ENCODE data around the gene NTRK3.

NTRK3 gene

DNA sequence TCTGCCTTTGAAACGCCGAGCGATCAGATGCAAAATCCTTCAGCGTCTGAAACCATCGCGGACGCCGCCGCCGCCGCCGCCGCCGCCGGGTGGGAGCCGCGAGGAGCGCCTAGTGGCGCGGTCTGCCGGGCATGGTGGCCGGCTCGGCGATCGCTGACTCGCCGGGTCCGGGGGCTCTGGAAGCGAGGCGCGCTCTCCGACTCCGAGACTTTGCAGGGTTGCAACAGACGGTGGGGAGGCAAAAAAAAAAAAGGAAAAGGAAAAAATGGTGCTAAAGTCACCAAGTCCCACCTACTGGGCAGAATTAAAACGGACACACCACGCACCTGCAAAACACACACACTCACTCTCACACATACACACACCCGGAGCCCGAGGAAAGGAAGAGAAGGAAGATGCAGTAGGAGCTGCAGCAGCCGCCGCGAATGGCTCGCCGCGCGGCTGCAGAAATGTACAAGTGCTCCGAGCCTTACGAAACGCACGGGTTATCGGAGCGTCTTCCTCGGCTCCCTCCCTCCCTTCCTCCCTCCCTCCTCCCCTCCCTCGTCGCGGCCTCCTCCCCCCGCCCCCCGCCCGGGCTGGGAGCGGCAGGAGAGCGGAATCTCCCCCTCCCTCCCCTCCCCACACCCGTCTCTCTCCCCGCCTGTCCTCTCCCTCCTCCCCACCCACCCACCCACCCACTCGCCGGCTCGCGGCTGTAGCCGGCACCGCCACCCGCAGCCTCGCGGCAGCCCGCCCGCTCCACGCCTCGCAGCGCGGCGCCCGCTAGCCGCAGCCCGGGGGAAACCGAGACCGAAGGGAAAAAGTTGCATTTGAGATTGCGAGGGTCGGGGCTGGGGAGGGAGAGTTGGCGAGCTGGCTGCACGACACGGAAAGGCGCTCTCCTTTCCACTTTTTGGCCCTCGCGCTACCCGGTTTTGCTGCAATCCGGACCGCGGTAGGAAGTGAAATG is at the start of gene NTRK3:
Gene NTRK3 (minus strand): TSS at position 461 of the 952 bp plus-strand sequence. CDS start 586 bp downstream, outside the sequence.
- H3K4me3 ChIP-seq (ENCODE audit: low read length): peak within 1 kb of the TSS; percentile 38
- TF ChIP-seq ZNF274 (IDR thresholded peaks at IDR 0.05; ENCODE audit: low read depth, low read length): no peak

DNA sequence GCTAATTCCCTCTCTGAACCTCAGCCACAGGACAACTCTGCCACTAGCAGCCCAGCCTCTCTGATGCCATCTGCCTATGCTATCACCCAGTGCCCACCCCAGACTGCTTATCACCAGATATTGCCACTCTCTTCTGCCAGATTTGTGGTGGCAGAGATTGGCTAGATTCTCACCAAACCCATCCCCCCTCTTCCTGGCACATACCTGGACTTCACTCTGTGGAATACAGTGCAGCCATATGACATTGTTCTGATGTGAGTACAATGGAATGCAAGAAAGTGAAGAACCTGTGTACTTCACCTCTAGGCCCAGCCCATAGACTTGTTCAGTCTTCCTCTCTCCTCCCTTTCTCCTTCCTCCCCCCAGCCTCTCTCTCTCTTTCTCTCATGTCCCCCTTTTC is 46.9 kb upstream of the NTRK3 start:
- H3K4me3 ChIP-seq (ENCODE audit: low read length): no peak overlapping the region
- no peak for TF ChIP-seq ZNF274 (IDR thresholded peaks at IDR 0.05; ENCODE audit: low read depth, low read length)

GRCh38 chr15:88302373-88302772 is 45.8 kb upstream of the NTRK3 start:
- TF ChIP-seq ZNF274 (IDR thresholded peaks at IDR 0.05; ENCODE audit: low read depth, low read length): no peak
- no peak overlapping the region for H3K4me3 ChIP-seq (ENCODE audit: low read length)

GRCh38 chr15:88301311-88301710 is 44.8 kb upstream of the NTRK3 start:
- H3K4me3 ChIP-seq (ENCODE audit: low read length): no peak overlapping the region
- TF ChIP-seq ZNF274 (IDR thresholded peaks at IDR 0.05; ENCODE audit: low read depth, low read length): no peak

DNA sequence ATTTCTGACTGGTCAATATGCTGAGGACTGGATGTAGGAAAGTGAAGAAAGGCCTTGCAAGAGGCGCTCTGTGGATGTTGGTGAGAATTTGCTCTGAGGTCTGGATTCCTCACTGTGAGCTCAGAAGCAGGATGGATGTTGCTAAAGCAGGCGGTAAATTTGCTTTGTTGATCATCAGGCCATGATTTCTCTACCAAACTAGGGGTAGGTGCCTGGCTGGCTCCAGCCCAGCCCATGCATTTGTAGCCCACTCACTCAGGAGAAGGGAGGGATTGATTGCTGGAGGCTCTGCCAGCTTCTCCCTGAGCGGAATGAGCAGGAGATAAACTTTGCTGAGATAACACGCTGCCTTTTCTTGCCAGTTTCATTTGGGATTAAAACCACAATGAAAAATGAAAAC is 44.3 kb upstream of the NTRK3 start:
- no peak for TF ChIP-seq ZNF274 (IDR thresholded peaks at IDR 0.05; ENCODE audit: low read depth, low read length)
- no peak overlapping the region for H3K4me3 ChIP-seq (ENCODE audit: low read length)

GRCh38 chr15:88300089-88300488 is 43.5 kb upstream of the NTRK3 start:
- no peak overlapping the region for H3K4me3 ChIP-seq (ENCODE audit: low read length)
- no peak for TF ChIP-seq ZNF274 (IDR thresholded peaks at IDR 0.05; ENCODE audit: low read depth, low read length)

DNA sequence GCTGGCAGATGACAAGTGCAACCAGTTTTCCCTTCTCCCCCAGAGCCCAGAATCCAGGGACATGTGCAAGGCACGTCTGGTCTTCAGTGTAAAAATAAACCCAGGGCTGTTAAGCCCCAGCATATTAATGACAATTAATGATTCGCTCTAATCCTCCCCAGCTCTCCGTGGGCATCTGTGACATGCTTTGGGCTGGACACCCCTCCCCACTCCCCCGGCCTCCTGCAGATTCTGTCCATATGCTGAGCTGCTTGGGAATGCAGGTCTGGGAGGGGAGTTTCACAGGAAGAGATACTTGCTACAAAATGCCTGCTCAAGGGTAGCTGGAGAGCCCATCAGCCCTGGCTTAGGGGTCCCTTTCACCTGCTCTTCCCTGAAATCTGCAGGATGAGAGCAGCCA is 43.0 kb upstream of the NTRK3 start:
- no peak overlapping the region for H3K4me3 ChIP-seq (ENCODE audit: low read length)
- TF ChIP-seq ZNF274 (IDR thresholded peaks at IDR 0.05; ENCODE audit: low read depth, low read length): no peak

DNA sequence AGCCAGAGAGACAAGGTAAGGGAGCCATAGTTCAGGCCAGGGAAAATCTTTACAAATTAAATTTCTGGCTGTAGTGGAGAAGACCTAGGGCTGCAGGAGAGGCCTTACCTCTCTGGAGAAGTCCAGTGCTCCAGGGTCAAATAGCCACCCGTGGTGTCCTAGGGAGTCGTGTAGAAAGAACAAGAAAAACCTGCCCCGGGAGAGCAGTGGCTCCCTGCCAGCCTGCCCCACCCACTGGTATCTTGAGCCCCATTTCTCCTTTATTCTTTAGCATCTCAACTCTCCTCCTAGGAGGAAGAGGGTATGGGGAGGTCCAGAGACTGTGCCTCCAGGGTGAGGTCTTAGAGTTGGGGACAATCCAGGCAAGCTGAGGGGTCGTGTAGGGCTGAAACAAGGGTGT is 32.1 kb upstream of the NTRK3 start:
- no peak overlapping the region for H3K4me3 ChIP-seq (ENCODE audit: low read length)
- TF ChIP-seq ZNF274 (IDR thresholded peaks at IDR 0.05; ENCODE audit: low read depth, low read length): no peak

DNA sequence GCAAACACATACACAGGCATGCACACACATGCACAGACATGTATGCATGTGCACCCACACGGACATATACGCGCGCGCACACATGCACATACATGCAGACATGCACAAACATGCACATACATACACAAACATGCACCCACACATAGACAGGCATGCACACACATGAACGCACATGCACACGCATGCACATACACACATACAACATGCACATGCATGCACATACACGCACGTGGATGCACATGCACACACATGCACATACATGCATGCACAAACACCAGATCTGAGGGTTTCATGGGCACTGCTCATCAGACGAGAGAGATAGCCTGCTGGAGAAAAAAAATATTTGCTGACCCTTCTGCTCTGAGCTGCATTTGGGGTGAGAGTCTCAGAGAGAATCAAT is 31.7 kb upstream of the NTRK3 start:
- no peak for TF ChIP-seq ZNF274 (IDR thresholded peaks at IDR 0.05; ENCODE audit: low read depth, low read length)

DNA sequence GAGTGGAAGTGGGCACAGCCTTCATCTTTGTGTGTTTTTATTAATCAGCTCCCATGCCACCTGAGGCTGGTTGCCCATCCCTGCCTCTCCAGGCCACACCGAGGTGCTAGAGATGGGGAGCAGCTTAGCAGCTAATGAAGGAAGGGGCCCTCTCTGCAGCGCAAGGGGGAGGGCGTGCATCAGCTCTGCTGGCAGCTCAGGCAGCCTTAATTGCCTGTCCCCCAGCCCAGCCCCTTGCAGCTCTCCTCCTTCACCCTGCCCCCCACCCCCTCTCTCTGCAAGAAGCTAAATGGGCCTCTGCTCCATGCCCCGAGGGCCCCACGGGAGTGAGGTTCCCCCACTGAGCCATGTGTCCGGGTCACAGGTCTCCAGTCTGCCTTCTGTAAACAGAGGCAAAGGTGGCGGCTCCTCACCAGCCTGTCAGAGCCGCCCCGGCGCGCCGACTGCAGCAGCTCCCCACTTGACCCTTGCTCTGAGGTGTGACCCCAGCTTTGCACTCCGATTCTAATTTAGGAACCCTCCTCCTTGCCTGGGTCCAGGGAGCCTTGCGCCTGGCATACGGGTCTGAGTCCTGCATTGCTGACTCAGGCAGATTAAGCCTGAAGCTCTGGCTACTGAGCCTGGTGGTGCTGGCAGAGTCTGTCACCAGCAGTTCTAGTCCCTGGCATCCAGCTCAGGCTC is 27.9 kb upstream of the NTRK3 start:
- H3K4me3 ChIP-seq (ENCODE audit: low read length): no peak overlapping the region
- TF ChIP-seq ZNF274 (IDR thresholded peaks at IDR 0.05; ENCODE audit: low read depth, low read length): no peak

More for the DNA sequence above, 31.7 kb upstream of the NTRK3 start:
- no peak overlapping the region for H3K4me3 ChIP-seq (ENCODE audit: low read length)

DNA sequence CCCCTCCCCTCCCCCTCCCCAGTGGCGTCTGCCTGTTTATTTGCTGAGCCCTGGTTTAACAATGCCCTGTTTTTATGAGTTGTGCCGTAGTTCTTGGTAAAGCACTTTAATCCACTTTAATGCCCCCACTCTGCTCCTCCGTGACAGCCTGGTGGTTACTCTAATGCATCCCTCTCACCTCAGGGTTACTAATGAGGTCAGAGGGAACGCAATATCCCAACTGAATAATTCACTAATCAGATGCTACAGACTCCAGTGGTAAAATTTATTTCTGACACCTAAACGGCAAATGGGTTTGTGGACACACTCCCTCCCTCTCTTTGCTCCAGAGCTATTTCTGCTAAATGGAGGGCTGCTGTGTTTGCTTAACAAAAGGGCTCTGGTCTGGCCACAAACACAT is 26.1 kb upstream of the NTRK3 start:
- no peak for TF ChIP-seq ZNF274 (IDR thresholded peaks at IDR 0.05; ENCODE audit: low read depth, low read length)
- no peak overlapping the region for H3K4me3 ChIP-seq (ENCODE audit: low read length)

DNA sequence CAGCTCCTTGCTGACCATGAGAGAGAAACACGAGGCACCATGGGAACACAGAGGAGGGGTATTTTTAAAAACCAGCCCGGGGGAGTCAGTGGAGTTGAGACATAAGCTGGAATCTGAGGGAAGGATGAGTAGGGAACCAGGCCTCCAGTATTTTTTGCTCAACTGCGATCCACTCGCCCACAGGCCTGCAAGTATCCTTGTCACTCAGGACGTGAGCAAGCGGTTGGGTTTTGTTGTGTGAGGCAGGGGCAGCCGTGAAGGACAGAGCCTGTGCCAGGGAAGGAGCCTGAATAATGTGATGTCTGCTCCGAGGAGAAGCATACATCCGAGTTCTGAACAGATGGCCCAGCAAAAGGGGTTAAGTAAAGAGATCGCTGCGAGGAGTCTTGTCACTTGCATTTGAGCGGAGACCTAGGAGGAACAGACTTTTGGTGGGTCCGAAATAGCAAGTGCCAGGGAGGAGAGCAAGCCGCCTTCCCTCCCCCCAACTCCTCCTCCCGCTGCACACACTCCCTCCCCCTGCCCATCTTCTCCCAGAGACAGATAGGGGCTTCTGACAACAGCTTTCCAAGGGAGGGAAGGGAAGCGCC is 20.4 kb upstream of the NTRK3 start:
- H3K4me3 ChIP-seq (ENCODE audit: low read length): no peak overlapping the region
- TF ChIP-seq ZNF274 (IDR thresholded peaks at IDR 0.05; ENCODE audit: low read depth, low read length): no peak

DNA sequence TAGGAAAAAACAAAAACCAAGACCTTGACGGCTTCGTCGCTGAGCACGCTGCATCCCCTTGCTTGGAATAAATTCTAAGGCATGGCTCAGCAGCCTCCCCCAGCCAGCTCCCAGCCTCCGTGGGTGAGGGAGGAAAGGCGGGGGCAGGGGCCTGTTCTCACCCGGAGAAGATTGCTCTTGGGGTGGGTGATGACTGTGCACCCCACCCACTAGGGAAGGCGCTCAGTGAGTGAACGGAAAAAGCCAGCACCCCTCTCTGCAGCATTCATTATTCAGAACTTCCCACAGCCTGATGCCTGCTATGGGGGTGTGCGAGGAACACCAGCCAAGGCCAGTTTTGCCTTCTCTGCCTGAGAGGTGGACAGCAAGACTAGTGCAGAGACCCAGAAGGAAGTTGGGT is 19.3 kb upstream of the NTRK3 start:
- no peak for TF ChIP-seq ZNF274 (IDR thresholded peaks at IDR 0.05; ENCODE audit: low read depth, low read length)
- no peak overlapping the region for H3K4me3 ChIP-seq (ENCODE audit: low read length)

DNA sequence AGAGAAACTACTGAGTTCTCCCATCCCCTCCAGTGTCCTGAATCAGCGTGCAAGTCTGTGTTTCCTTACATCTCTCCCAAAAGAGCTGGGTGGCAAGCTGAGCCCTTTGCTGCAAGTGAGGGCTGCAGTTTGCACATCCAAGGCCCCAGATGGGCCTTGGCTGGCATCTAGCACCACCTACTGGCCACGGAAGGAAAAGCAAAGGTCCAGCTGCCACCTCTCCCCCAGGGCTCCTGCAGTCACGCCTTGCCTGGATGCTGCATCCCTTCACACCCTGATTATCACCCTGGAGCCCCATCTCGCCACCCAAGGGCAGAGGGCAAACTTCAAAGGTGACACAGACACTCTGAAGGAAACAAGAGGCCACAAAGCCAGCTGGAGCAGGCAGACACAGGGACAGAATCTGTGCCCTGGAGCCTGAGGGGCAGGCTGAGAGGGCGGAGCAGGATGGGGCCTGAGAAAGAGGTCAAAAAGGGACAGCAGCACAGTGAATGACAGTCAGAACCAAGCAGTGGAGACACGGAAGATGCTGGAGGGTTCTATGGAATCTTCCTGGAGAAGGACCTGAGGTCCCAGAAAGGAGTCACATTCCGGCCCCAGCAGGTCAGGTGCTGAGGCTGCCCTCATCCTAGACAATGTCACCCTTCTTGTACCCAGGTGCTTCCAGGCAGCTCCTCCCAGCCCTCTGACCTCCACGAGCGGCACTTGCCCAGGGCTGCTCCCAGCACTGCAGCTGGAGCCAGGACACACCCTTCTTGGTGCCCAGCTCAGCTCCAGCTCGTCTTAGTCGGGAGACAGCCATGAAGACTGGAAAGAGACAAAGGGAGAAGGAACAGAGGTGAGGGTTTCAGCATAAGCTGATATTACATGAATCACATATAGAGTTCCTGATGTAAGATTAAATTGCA is 18.3 kb upstream of the NTRK3 start:
- TF ChIP-seq ZNF274 (IDR thresholded peaks at IDR 0.05; ENCODE audit: low read depth, low read length): no peak
- no peak overlapping the region for H3K4me3 ChIP-seq (ENCODE audit: low read length)
